Measurements from ENCODE around the gene RNASE1. TPM values are rescaled to one million over a fixed set of nuclear protein-coding genes. Genes with fewer than 3 reads are reported as not detected.

The RNASE1 gene
- total RNA-seq, 1 experiment from 2014 or later: not detected

DNA sequence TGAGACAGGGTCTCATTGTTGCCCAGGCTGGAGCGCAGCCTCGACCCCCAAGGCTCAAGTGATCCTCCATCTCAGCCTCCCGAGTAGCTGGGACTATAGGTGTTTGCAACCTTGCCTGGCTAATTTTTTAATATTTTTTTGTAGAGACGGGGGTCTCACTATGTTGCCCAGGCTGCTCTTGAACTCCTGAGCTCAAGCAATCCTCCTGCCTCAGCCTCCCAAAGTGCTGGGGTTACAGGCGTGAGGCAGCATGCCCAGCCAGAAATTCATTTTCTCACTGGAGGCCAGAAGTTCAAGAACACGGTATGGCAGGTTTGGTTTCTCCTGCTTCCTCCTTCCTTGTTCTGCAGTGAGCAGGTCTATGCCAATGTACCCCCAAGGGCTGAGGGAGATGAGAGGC, 3.7 kb downstream of the RNASE1 start:
- no peak overlapping the region for H3K27ac ChIP-seq (ENCODE audit: low read depth, low read length, poor library complexity, severe bottlenecking)
- H3K27me3 ChIP-seq (replicated peaks; ENCODE audit: insufficient read depth, low read depth, low read length, poor library complexity): no peaks in the 10 kb centered on the region
- no peaks in the 10 kb centered on the region for H3K9me3 ChIP-seq (ENCODE audit: low read depth, low read length, poor library complexity, severe bottlenecking)
- no peaks in the 10 kb centered on the region for H3K36me3 ChIP-seq (ENCODE audit: insufficient read depth, low read length, poor library complexity, severe bottlenecking)
- intact Hi-C loops (cut with micrococcal nuclease; ENCODE audit: unreplicated experiment): no loop called here
- H3K4me1 ChIP-seq (ENCODE audit: insufficient read depth, low read length, poor library complexity, severe bottlenecking): no peaks in the 10 kb centered on the region
- TF ChIP-seq, protein P1, sequence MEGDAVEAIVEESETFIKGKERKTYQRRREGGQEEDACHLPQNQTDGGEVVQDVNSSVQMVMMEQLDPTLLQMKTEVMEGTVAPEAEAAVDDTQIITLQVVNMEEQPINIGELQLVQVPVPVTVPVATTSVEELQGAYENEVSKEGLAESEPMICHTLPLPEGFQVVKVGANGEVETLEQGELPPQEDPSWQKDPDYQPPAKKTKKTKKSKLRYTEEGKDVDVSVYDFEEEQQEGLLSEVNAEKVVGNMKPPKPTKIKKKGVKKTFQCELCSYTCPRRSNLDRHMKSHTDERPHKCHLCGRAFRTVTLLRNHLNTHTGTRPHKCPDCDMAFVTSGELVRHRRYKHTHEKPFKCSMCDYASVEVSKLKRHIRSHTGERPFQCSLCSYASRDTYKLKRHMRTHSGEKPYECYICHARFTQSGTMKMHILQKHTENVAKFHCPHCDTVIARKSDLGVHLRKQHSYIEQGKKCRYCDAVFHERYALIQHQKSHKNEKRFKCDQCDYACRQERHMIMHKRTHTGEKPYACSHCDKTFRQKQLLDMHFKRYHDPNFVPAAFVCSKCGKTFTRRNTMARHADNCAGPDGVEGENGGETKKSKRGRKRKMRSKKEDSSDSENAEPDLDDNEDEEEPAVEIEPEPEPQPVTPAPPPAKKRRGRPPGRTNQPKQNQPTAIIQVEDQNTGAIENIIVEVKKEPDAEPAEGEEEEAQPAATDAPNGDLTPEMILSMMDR (conservative IDR thresholded peaks at IDR 0.05; ENCODE audit: low read depth, low read length): no peak
- no peak for TF ChIP-seq EZH2 (IDR thresholded peaks at IDR 0.05; ENCODE audit: borderline replicate concordance, low read depth, low read length, poor library complexity, severe bottlenecking)
- POLR2A ChIA-PET (ENCODE audit: low non-redundant PET): interaction anchor here (0.7 kb wide), 1 partner anchor 26 kb away, joined by 3 read pairs; no protein-coding TSS in a partner anchor
- CTCF ChIA-PET: no interaction called here
- BruUV-seq (replicated peaks): no TSS peak
- no peak for DNase-seq (ENCODE audit: low spot score)
- H3K4me3 ChIP-seq (ENCODE audit: low read depth, low read length, poor library complexity, severe bottlenecking): no peak overlapping the region

DNA sequence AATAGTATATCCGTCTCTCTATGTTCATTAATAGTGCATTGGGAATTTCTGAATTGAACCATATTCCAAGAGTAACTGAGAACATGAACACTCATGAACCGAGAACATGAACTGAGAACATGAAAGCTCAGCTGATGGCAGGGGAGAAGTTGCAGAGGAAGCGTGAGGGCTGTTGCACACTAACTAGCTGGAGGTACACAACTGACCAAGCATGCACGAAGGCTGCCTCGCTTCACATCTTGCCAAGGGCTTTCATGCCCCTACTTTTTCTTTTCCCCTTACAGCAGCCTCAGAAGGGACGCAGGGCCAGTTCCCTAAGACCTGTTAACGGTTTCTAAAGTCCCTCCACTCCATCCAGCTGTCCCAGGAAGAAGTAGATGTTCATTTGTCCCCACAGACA, 4.3 kb downstream of the RNASE1 start:
- Histone ChIP-seq H3K9me3 (ENCODE audit: low read depth, low read length, poor library complexity, severe bottlenecking) (no peaks in the 10 kb centered on the region), H3K4me1 (ENCODE audit: insufficient read depth, low read length, poor library complexity, severe bottlenecking) (no peaks in the 10 kb centered on the region), H3K27me3 (replicated peaks; ENCODE audit: insufficient read depth, low read depth, low read length, poor library complexity) (no peaks in the 10 kb centered on the region), H3K27ac (ENCODE audit: low read depth, low read length, poor library complexity, severe bottlenecking) (no peak overlapping the region), H3K36me3 (ENCODE audit: insufficient read depth, low read length, poor library complexity, severe bottlenecking) (no peaks in the 10 kb centered on the region), H3K4me3 (ENCODE audit: low read depth, low read length, poor library complexity, severe bottlenecking) (no peak overlapping the region)
- BruUV-seq (replicated peaks): no TSS peak
- ChIA-PET CTCF (no interaction called here), POLR2A (ENCODE audit: low non-redundant PET) (no interaction called here)
- no peak for TF ChIP-seq EZH2 (IDR thresholded peaks at IDR 0.05; ENCODE audit: borderline replicate concordance, low read depth, low read length, poor library complexity, severe bottlenecking)
- TF ChIP-seq, protein P1 (conservative IDR thresholded peaks at IDR 0.05; ENCODE audit: low read depth, low read length): no peak
- intact Hi-C loops (cut with micrococcal nuclease; ENCODE audit: unreplicated experiment): no loop called here
- no peak for DNase-seq (ENCODE audit: low spot score)

DNA sequence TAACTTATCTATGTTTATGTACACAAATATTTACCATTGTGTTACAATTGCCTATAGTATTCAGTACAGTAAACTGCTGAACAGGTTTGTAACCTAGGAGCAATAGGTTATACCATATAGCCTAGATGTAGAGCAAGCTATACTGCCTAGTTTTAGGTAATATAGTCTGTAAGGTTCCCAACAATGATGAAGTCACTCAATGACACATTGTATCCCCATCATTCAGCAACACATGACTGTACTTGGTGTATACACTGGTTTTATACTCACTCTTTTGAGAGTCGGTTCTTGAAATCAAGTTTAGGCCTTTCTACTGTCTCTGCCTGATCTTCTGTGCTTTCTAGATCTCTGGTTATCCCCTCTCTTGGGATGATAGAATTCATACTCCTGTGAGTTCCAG, 5.5 kb downstream of the RNASE1 start:
- Histone ChIP-seq H3K9me3 (ENCODE audit: low read depth, low read length, poor library complexity, severe bottlenecking) (no peaks in the 10 kb centered on the region), H3K4me1 (ENCODE audit: insufficient read depth, low read length, poor library complexity, severe bottlenecking) (no peaks in the 10 kb centered on the region), H3K27me3 (replicated peaks; ENCODE audit: insufficient read depth, low read depth, low read length, poor library complexity) (no peaks in the 10 kb centered on the region), H3K4me3 (ENCODE audit: low read depth, low read length, poor library complexity, severe bottlenecking) (no peak overlapping the region), H3K36me3 (ENCODE audit: insufficient read depth, low read length, poor library complexity, severe bottlenecking) (no peaks in the 10 kb centered on the region), H3K27ac (ENCODE audit: low read depth, low read length, poor library complexity, severe bottlenecking) (no peak overlapping the region)
- CTCF ChIA-PET: no interaction called here
- TF ChIP-seq EZH2 (IDR thresholded peaks at IDR 0.05; ENCODE audit: borderline replicate concordance, low read depth, low read length, poor library complexity, severe bottlenecking): no peak
- TF ChIP-seq, protein P1 (conservative IDR thresholded peaks at IDR 0.05; ENCODE audit: low read depth, low read length): no peak
- DNase-seq (ENCODE audit: low spot score): no peak
- no TSS peak for BruUV-seq (replicated peaks)
- POLR2A ChIA-PET (ENCODE audit: low non-redundant PET): no interaction called here
- intact Hi-C loops (cut with micrococcal nuclease; ENCODE audit: unreplicated experiment): no loop called here

Data from A673 (cell line).